CMK (cell line): ENCODE results near the gene SRD5A3.

Source experiments
- DNase-seq: peaks from one replicate; pipeline ENCODE4 v3.0.0-alpha.2; 2010; ENCODE audit warnings: low read depth

Gene SRD5A3

DNA sequence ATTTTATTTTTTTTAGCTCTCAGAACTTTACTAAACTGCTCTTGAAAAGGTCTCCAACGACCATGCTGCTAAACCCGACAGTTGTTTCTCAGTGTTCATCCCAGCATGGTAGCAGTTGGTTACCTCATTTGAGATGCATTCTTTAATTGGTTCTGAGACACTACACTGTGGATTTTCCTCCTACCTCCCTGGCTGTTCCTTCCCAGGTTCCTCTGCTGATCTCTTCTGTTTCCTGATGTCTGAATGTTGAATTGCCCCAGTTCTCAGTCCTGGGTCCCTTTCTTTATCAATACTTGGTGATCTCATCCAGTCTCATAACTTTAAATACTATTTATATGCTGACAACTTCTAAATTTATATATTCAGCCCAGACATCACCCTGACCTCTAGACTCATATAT, 30.7 kb downstream of the SRD5A3 start:
- DNase-seq, result no peak

GRCh38 chr4:55378617-55379467, 32.8 kb downstream of the SRD5A3 start:
- DNase-seq, result no peak

DNA sequence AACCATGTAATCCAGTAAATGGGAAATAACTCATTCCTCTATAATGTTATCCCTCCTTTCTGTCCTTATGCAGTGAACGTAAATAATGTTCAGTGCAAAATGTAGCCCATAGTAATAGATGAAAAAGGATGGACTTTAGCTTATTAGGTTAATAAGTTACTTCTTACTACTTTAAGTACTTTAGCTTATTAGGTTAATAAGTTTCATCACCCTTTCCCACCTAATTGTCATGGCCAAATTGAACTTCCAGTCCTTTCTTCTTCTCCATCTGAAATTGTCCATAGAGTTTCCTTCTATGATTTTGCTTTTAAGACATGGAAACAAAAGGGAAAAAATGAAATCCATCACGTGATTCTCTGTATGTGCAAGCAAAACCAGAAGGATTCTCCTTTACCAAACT, 34.5 kb downstream of the SRD5A3 start:
- DNase-seq, result no peak

- DNase-seq, result no peak
Measured at GRCh38 chr4:55381502-55381901, 35.5 kb downstream of the SRD5A3 start.

DNA sequence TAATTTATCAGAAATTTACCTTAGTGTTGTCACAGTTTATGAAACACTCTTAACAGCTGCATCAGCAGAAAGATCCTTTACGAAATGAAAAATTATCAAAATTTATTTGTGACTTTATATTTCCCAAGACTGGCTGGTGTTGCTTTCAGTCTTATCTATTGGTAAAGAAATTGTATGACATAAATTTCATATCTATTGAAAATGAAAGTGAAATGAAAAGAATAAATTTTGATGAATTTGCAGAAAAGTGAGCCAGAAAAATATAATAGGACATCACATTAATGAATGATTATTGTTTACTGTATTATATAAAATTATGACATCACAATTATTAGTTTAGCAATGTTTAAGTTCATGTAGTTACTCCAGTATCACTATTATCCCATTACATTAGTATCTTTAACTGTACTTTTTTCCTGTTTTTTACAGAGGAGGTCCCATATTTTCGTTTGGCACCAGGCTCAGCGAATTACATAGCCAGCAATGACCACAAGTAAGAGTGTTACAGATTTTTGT, 36.5 kb downstream of the SRD5A3 start:
- DNase-seq, result no peak

GRCh38 chr4:55385201-55385649, 39.2 kb downstream of the SRD5A3 start:
- DNase-seq, result no peak

- no peak for DNase-seq
Measured at GRCh38 chr4:55386073-55386472, 40.0 kb downstream of the SRD5A3 start.

GRCh38 chr4:55386840-55387239, 40.8 kb downstream of the SRD5A3 start:
- DNase-seq, result peak; percentile 66

DNA sequence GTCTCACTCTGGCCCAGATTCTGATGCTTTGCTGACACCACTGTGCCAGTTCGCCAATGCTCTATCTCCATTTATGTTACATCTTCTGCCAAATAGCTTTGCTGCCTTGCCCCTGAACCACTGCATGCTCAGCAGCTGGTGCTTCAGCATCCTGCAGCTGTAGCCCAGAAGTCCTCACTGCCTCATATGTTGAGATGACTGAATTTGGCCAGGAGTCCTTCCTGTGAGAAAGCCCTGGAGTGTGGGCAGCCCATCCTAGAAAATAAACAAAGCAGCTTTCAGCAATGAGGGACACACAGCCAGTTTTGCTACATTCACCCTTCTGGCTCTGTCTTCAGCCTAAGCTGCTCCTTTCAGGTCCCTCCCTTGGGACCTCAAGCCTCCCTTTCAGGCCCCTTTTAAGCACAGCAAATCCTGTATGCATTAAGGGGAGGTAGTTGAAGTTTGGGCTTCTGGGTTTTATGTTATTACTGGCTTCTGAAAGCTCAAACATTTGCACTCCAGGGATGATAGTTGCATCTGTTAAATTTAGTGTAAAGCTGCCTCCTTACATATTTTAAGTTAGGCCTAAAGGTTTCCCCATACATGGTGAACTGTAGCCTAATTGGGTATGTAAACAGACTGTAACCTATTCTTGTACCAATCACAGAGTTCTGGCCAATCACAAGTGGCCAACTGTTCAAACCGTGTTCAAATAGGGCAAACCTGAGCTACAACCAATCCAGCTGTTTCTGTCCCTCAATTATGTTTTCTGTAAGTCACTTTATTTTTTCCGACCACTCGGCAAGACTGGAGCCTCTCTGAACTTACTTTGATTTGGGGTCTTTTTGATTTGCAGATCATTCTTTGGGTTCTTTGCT, 47.6 kb downstream of the SRD5A3 start:
- DNase-seq, result no peak

DNA sequence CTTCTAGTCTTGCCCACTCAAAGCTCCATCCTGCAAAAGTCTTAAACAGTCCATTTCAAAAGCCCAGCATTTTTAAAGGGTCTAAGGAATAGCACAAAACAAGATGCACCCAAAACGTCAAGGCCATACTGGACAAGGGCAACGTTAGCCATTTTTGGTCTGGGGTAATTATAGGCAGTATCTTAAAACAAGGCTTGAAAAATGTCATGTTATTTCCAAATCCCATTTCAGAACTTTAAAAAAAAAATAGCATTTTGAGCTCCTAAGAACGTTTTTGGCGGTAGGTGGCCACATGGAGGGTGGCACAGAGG, 49.1 kb downstream of the SRD5A3 start:
- no peak for DNase-seq

GRCh38 chr4:55395529-55396307, 49.7 kb downstream of the SRD5A3 start, which contains the start of gene TMEM165:
TMEM165 (plus strand) TSS chr4:55395957; CDS start chr4:55396190, 233 bp downstream.
- peak; percentile 70 for DNase-seq

- DNase-seq, result no peak
Measured at GRCh38 chr4:55396308-55397125, 50.5 kb downstream of the SRD5A3 start.

DNA sequence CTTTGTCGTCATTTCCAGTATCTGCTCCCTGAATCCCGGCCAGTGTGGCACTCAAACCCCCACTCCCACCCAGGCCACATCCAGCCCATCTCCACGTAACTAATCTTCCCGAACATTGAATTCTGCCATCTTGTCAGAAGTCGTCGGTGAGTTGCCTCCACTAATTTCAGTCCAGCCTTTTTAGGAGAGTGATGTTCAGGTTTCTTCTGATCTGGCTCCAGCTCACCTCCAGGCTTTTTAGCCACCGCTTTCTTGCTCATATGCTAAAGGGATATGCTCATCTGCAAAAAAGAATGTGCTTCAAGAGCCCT, 51.0 kb downstream of the SRD5A3 start:
- no peak for DNase-seq

GRCh38 chr4:55397520-55398321, 51.7 kb downstream of the SRD5A3 start:
- DNase-seq, result no peak

DNA sequence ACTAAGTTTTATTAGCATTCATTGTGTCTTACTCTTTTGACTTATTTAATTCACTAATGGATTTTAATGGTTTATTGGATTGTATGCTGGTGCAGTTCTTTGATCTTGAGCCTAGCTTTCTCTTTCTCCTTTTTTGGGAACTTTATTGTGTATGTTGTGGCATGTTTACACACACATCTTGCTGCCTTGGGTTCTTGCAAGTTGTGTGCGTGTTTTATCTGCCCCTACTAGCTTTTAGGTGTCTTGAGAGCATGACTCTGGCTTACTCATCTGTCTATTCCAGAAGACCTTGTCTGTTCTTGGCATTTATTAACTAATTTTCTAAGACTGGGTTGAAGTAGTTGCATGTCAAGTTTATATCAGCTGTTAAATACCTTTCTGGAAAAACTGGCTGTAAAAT, 52.4 kb downstream of the SRD5A3 start:
- DNase-seq, result no peak

GRCh38 chr4:55398966-55399365, 52.9 kb downstream of the SRD5A3 start:
- DNase-seq, result no peak

DNA sequence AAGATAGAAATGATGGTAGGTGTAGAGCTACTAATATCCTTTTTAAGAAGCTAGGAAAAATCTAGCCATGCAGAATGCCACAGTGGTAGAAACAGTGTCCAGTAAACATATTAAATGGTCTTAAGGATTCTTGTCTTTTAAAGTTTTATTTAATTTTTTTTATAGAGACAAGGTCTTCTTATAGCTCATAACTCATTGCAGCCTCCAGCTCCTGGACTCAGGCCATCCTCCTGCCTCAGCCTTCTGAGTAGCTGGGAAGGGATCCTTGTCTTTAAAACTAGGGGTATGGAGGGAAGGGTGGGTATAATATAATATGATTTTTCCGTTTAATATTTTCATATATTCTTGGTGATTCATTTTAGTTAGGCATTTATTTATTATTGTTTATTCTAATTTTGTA, 53.5 kb downstream of the SRD5A3 start:
- no peak for DNase-seq

GRCh38 chr4:55405073-55405472, 59.0 kb downstream of the SRD5A3 start:
- no peak for DNase-seq

GRCh38 chr4:55406545-55406944, 60.5 kb downstream of the SRD5A3 start:
- DNase-seq, result no peak

DNA sequence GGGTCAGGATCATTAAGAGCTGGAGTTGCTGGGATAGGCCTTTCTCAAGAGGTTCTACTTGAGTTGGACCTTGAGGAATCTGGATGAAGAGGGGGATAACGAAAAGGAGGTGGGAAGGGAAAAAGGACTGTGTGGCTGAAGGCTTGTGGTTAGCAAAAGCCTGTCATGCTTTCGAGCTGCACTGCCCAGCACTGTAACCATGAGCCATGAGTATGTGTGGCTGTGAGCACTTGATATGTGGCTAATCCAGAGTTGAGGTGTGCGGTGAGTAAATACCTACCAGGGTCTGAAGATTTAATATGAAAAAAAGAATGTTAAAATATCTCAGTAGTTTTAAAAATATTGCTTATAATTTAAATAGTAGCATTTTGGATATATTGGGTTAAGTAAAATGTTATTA, 61.1 kb downstream of the SRD5A3 start:
- no peak for DNase-seq

DNA sequence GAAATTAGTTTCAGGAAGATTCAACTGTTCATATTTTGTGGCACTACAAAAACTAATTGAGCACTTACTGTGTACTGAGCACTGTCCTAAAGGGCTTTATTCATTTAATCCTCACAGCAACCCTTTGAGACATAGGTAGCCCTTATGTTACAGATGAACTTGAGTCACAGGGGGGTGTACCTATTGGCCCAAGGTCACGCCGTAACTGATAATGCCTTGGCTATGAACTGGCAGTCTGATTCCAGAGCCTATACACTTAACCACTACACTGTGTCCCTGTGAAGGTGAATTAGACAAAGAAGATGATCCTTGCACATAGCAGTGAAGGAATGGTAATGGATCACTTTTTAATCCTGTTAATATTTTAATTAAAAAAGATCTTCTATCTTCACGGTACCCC, 61.7 kb downstream of the SRD5A3 start:
- DNase-seq, result no peak
